Subcutaneous adipose tissue (tissue), 4 donors: ENCODE measurements around the gene CHST8. TPM values are rescaled to one million over a fixed set of nuclear protein-coding genes. Genes with fewer than 3 reads are reported as not detected.

Experiments
- CTCF ChIP-seq: fragments of 450-650 bp; IDR thresholded peaks from one replicate; pipeline ENCODE4 v1.5.1; 2016; ENCODE audit warnings: low read depth, mild to moderate bottlenecking, control low read depth, antibody characterized with exemption, moderate library complexity
- total RNA-seq, 4 donors: library from RNA; depleted of rRNA; stranded (reverse); fragments of >200 nt; gene quantifications; one replicate each; pipeline ENCODE4 v1.1.0, GENCODE V29; 2016

CHST8 gene
- total RNA-seq, 4 donors from 2014 or later, result 0.49 to 4.0 (median 0.70) TPM

- TF ChIP-seq CTCF, result no peak
Observed at GRCh38 chr19:33638167-33639034, 16.6 kb downstream of the CHST8 start.

GRCh38 chr19:33639035-33639681, 17.4 kb downstream of the CHST8 start:
- TF ChIP-seq CTCF, result no peak

- no peak for TF ChIP-seq CTCF
Observed at GRCh38 chr19:33640773-33641172, 19.0 kb downstream of the CHST8 start.

GRCh38 chr19:33641261-33641660, 19.5 kb downstream of the CHST8 start:
- no peak for TF ChIP-seq CTCF

- TF ChIP-seq CTCF, result no peak
Observed at GRCh38 chr19:33641956-33642498, 20.3 kb downstream of the CHST8 start.

GRCh38 chr19:33644284-33644836, 22.6 kb downstream of the CHST8 start:
- TF ChIP-seq CTCF, result no peak

- TF ChIP-seq CTCF, result no peak
Observed at GRCh38 chr19:33646306-33646705, 24.6 kb downstream of the CHST8 start.
